ENCODE data around the gene KIF17.

DNA sequence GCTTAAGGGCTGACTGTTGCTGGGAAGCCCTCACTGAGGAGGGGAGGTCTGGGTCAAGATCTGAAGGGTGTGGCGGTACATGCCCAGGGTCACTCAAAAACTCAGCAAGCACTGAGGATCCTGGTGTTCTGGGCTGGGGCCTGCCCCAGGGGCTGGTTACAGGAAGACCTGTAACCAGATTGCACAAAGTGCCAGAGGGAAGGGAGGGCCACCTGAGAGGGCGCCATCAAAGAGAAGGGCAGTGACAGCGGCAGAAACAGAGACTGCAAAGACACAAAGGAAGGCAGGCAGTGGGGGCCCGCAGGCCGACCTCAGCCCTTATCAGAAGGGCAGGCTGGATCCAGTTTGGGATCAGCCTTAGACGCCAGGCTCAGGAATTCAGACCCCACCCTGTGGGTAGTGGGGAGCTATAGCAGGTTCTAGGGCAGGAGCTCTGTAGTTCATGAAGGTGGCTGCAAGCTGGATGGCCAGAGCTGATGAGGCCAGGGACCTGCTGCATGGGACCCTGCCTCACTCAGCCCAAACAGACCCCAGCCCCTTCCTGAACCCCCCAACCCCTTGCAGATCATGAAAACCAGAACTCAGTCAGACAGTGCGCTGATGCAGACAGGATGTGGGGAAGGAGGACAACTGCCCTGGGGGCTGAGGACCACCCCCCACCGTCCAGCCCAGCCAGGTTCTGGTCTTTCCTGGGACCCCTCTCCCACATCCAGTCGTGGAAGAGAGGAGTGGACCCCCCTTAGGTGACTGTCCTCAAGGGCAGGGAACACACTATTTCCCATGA, 10.8 kb upstream of the KIF17 start:
- TF ChIP-seq, protein P1, sequence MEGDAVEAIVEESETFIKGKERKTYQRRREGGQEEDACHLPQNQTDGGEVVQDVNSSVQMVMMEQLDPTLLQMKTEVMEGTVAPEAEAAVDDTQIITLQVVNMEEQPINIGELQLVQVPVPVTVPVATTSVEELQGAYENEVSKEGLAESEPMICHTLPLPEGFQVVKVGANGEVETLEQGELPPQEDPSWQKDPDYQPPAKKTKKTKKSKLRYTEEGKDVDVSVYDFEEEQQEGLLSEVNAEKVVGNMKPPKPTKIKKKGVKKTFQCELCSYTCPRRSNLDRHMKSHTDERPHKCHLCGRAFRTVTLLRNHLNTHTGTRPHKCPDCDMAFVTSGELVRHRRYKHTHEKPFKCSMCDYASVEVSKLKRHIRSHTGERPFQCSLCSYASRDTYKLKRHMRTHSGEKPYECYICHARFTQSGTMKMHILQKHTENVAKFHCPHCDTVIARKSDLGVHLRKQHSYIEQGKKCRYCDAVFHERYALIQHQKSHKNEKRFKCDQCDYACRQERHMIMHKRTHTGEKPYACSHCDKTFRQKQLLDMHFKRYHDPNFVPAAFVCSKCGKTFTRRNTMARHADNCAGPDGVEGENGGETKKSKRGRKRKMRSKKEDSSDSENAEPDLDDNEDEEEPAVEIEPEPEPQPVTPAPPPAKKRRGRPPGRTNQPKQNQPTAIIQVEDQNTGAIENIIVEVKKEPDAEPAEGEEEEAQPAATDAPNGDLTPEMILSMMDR (IDR thresholded peaks at IDR 0.05), result no peak
- no peak for TF ChIP-seq POLR2A (IDR thresholded peaks at IDR 0.05; ENCODE audit: low read length)
- no peak for TF ChIP-seq RAD21 (conservative IDR thresholded peaks at IDR 0.05 in 1 of 2, IDR thresholded peaks at IDR 0.05 in 1 of 2)
